GM23338 (cell line): ENCODE results near the gene PDXK. TPM values are rescaled to one million over a fixed set of nuclear protein-coding genes. Genes with fewer than 3 reads are reported as not detected.
A peak's percentile ranks its signal among the peaks of the same experiment; 100 is the strongest.

ENCODE experiments used
- ATAC-seq: fragments of 200-7000 bp; cut with Tn5 transposase; 3 replicates; pipeline ENCODE4 v1.9.1; 2020
- DNase-seq: peaks from one replicate; pipeline ENCODE4 v3.0.0-alpha.2; 2015; ENCODE audit warnings: low spot score
- H2AFZ ChIP-seq: fragments of 200-600 bp; sonication (generic); 2 replicates; pipeline ENCODE4 v1.8.0; 2016; ENCODE audit warnings: antibody characterized with exemption, mild to moderate bottlenecking, moderate library complexity
- H3F3A ChIP-seq: fragments of 200-600 bp; sonication (generic); replicated peaks from 2 replicates; pipeline ENCODE4 v1.8.0; 2017; ENCODE audit warnings: antibody characterized with exemption, mixed run types, low read depth
- H3K27ac ChIP-seq: fragments of 200-600 bp; sonication (generic); 2 replicates; pipeline ENCODE4 v1.6.1; 2016; ENCODE audit warnings: low read depth
- H3K27me3 ChIP-seq: fragments of 200-600 bp; sonication (generic); 2 replicates; pipeline ENCODE4 v1.8.0; 2016; ENCODE audit warnings: mild to moderate bottlenecking, mixed run types, moderate library complexity; ENCODE audit not compliant: insufficient read depth
- H3K36me3 ChIP-seq: fragments of 200-600 bp; sonication (generic); 2 replicates; pipeline ENCODE4 v1.8.0; 2016; ENCODE audit warnings: mild to moderate bottlenecking; ENCODE audit not compliant: insufficient read depth
- H3K4me1 ChIP-seq: fragments of 200-600 bp; sonication (generic); 2 replicates; pipeline ENCODE4 v1.8.0; 2016; ENCODE audit warnings: mild to moderate bottlenecking, moderate library complexity; ENCODE audit not compliant: insufficient read depth
- H3K4me2 ChIP-seq: fragments of 200-600 bp; sonication (generic); 2 replicates; pipeline ENCODE4 v1.7.1; 2017; ENCODE audit warnings: mixed run types
- H3K4me3 ChIP-seq: fragments of 200-600 bp; sonication (generic); 2 replicates; pipeline ENCODE4 v1.6.1; 2016; ENCODE audit warnings: mixed run types
- H3K79me2 ChIP-seq: fragments of 200-600 bp; sonication (generic); replicated peaks from 2 replicates; pipeline ENCODE4 v1.8.0; 2017; ENCODE audit warnings: mild to moderate bottlenecking; ENCODE audit not compliant: insufficient read depth
- H3K9me2 ChIP-seq: fragments of 200-600 bp; sonication (generic); 2 replicates; pipeline ENCODE4 v1.8.0; 2017; ENCODE audit not compliant: insufficient read depth
- H4K20me1 ChIP-seq: fragments of 200-600 bp; sonication (generic); replicated peaks from 2 replicates; pipeline ENCODE4 v1.8.0; 2017; ENCODE audit warnings: mild to moderate bottlenecking; ENCODE audit not compliant: insufficient read depth
- H3K27ac Mint-ChIP-seq: 2 replicates; pipeline ENCODE4 v1.8.0; 2020; ENCODE audit warnings: inconsistent platforms, mild to moderate bottlenecking, moderate library complexity, mixed read lengths
- H3K27me3 Mint-ChIP-seq: 3 replicates; pipeline ENCODE4 v1.8.0; 2022; ENCODE audit warnings: low read depth, mild to moderate bottlenecking, moderate library complexity, mixed read lengths, inconsistent platforms; ENCODE audit not compliant: insufficient read depth, poor library complexity
- H3K36me3 Mint-ChIP-seq: 3 replicates; pipeline ENCODE4 v1.8.0; 2021; ENCODE audit warnings: low read depth, mild to moderate bottlenecking, inconsistent platforms, moderate library complexity, mixed read lengths
- H3K4me1 Mint-ChIP-seq: 3 replicates; pipeline ENCODE4 v1.8.0; 2020; ENCODE audit warnings: mild to moderate bottlenecking, inconsistent platforms, mixed read lengths
- H3K4me3 Mint-ChIP-seq: 3 replicates; pipeline ENCODE4 v1.8.0; 2021; ENCODE audit warnings: moderate library complexity, mild to moderate bottlenecking, inconsistent platforms, mixed read lengths
- H3K9me3 Mint-ChIP-seq: 3 replicates; pipeline ENCODE4 v1.8.0; 2020; ENCODE audit warnings: moderate library complexity, mild to moderate bottlenecking, inconsistent platforms, mixed read lengths
- CREB1 ChIP-seq: fragments of 250-450 bp; sonication (Bioruptor Pico); IDR thresholded peaks from 2 replicates; pipeline ENCODE4 v1.5.0; 2020; ENCODE audit warnings: low read depth, mild to moderate bottlenecking, moderate library complexity
- CTCF ChIP-seq, 2 experiments: fragments of 200-600 bp in 1 of 2; sonication (generic) in 1 of 2; conservative IDR thresholded peaks; 2 replicates each; pipeline versions ENCODE4 v1.5.1 to v1.6.1; 2016 to 2017; ENCODE audit warnings: antibody characterized with exemption in 2 of 2, low read depth in 2 of 2, mild to moderate bottlenecking in 2 of 2, moderate library complexity in 1 of 2
- ETS1 ChIP-seq: IDR thresholded peaks from 2 replicates; pipeline ENCODE4 v1.6.1; 2016; ENCODE audit warnings: antibody characterized with exemption
- EZH2 ChIP-seq: fragments of 200-600 bp; sonication (generic); IDR thresholded peaks from one replicate; pipeline ENCODE4 v1.8.0; 2017; ENCODE audit warnings: antibody characterized with exemption, mild to moderate bottlenecking, low read depth; ENCODE audit not compliant: unreplicated experiment
- EZH2phosphoT487 ChIP-seq: fragments of 200-600 bp; sonication (generic); IDR thresholded peaks from one replicate; pipeline ENCODE4 v1.8.1; 2018; ENCODE audit warnings: antibody characterized with exemption; ENCODE audit not compliant: unreplicated experiment
- JUNB ChIP-seq: IDR thresholded peaks from one replicate; pipeline ENCODE4 v1.6.1; 2016; ENCODE audit warnings: antibody characterized with exemption; ENCODE audit not compliant: unreplicated experiment
- NANOG ChIP-seq: IDR thresholded peaks from 2 replicates; pipeline ENCODE4 v1.6.1; 2016; ENCODE audit warnings: antibody characterized with exemption, borderline replicate concordance
- STAT1 ChIP-seq: IDR thresholded peaks from one replicate; pipeline ENCODE4 v1.6.1; 2016; ENCODE audit warnings: antibody characterized with exemption; ENCODE audit not compliant: unreplicated experiment
- ZNF114 ChIP-seq: fragments of 250-450 bp; sonication (Bioruptor Pico); IDR thresholded peaks from 2 replicates; pipeline ENCODE4 v1.5.0; 2020; ENCODE audit warnings: mild to moderate bottlenecking, moderate library complexity
- ZNF331 ChIP-seq: fragments of 250-450 bp; sonication (Bioruptor Pico); IDR thresholded peaks from 2 replicates; pipeline ENCODE4 v1.5.0; 2020; ENCODE audit warnings: low read depth, mild to moderate bottlenecking, moderate library complexity
- ZNF462 ChIP-seq: fragments of 250-450 bp; sonication (Bioruptor Pico); IDR thresholded peaks from 2 replicates; pipeline ENCODE4 v1.5.0; 2020; ENCODE audit warnings: mild to moderate bottlenecking, moderate library complexity
- polyA plus RNA-seq: library from polyadenylated mRNA; unstranded; fragments of >200 nt; fragmentation: Nextera tagmentation; extraction: Ambion mirVana; gene quantifications from 2 replicates; pipeline ENCODE4 v1.2.1, GENCODE V29; 2016
- total RNA-seq: library from RNA; depleted of rRNA; stranded (reverse); fragments of >200 nt; shearing (Covaris generic); gene quantifications from 2 replicates; pipeline ENCODE4 v1.2.3, GENCODE V29; 2014
- TF ChIP-seq, protein P1 (sequence below): IDR thresholded peaks from one replicate; pipeline ENCODE4 v1.6.1; 2018; ENCODE audit warnings: antibody characterized with exemption; ENCODE audit not compliant: unreplicated experiment

The PDXK gene
- total and polyA plus RNA-seq, 2 experiments from 2014 or later, result 53.2 to 66.3 TPM

DNA sequence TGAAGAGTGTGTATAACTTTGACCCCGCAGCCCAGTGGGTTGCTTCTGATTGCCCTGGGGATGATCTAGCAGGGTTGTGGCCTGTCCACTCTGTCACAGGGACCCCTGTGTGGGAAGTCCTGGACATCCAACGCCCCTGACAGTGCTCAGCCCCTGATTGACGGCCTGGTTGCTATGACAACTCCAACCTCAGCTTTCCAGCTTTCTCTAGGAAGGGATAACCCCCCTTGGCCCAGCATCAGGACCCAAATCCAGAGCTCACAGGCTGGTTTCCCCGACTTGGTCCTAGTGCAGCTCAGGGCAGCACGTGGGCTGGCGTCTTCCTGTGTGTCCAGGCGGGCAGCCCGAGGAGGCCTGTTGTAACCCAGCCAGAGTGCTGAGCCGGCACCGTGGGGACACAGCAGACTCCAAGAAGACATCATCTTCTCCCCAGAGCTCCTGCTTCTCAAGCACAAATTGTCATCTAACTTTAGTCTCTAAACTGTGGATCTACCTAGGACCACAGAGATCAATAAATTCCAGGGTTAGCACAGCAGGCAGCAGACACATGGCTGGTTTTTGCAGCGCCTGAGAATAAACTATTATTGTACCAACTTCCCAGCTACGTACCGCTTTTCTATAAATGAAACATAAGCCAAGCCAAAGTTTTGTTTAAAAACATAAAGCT, 18.9 kb upstream of the PDXK start:
- H3F3A ChIP-seq, result peaks cover 2% of the 10 kb centered on the region; the same call in 1 of the 2 replicates
- H3K27ac ChIP-seq, result 0 out of 2 replicates have a peak overlapping the region, but pooled peaks have one; percentile 32
- TF ChIP-seq EZH2phosphoT487 (no peak), ZNF462 (CRISPR knock-in tag) (no peak), STAT1 (no peak), ZNF114 (CRISPR knock-in tag) (no peak), ETS1 (no peak), ZNF331 (no peak), JUNB (no peak), CREB1 (CRISPR knock-in tag) (no peak), EZH2 (no peak), NANOG (no peak), CTCF (conservative IDR thresholded peaks at IDR 0.05; ENCODE audit: low read depth in 2 of 2) (no peak)
- TF ChIP-seq, protein P1, sequence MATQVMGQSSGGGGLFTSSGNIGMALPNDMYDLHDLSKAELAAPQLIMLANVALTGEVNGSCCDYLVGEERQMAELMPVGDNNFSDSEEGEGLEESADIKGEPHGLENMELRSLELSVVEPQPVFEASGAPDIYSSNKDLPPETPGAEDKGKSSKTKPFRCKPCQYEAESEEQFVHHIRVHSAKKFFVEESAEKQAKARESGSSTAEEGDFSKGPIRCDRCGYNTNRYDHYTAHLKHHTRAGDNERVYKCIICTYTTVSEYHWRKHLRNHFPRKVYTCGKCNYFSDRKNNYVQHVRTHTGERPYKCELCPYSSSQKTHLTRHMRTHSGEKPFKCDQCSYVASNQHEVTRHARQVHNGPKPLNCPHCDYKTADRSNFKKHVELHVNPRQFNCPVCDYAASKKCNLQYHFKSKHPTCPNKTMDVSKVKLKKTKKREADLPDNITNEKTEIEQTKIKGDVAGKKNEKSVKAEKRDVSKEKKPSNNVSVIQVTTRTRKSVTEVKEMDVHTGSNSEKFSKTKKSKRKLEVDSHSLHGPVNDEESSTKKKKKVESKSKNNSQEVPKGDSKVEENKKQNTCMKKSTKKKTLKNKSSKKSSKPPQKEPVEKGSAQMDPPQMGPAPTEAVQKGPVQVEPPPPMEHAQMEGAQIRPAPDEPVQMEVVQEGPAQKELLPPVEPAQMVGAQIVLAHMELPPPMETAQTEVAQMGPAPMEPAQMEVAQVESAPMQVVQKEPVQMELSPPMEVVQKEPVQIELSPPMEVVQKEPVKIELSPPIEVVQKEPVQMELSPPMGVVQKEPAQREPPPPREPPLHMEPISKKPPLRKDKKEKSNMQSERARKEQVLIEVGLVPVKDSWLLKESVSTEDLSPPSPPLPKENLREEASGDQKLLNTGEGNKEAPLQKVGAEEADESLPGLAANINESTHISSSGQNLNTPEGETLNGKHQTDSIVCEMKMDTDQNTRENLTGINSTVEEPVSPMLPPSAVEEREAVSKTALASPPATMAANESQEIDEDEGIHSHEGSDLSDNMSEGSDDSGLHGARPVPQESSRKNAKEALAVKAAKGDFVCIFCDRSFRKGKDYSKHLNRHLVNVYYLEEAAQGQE, result no peak
- no peak overlapping the region for H3K4me2 ChIP-seq
- H3K27me3 ChIP-seq, result no peaks in the 10 kb centered on the region
- H3K4me3 ChIP-seq, result no peak overlapping the region
- Mint-ChIP-seq H3K27ac (peak overlapping the region; percentile 62), H3K36me3 (peaks cover 22% of the 10 kb centered on the region), H3K4me1 (peaks cover 13% of the 10 kb centered on the region), H3K4me3 (no peak overlapping the region), H3K27me3 (peaks cover 5% of the 10 kb centered on the region), H3K9me3 (no peaks in the 10 kb centered on the region)
- no peaks in the 10 kb centered on the region for H3K9me2 ChIP-seq
- H3K4me1 ChIP-seq, result peaks cover 4% of the 10 kb centered on the region
- DNase-seq (no peak), ATAC-seq (no peak)
- H3K79me2 ChIP-seq, result no peaks in the 10 kb centered on the region
- peaks cover 7% of the 10 kb centered on the region; the same call in 1 of the 2 replicates for H3K36me3 ChIP-seq
- H4K20me1 ChIP-seq, result peaks cover 3% of the 10 kb centered on the region; the same call in 1 of the 2 replicates
- H2AFZ ChIP-seq, result no peak overlapping the region
